Retinal pigment epithelial cell (primary cell): ENCODE results near the gene NUP93.

Experiments
- DNase-seq: peaks from one replicate; pipeline ENCODE4 v3.0.0-alpha.2; 2010; ENCODE audit warnings: low read depth
- H3K4me3 ChIP-seq: 2 replicates; pipeline ENCODE4 v1.5.1; 2011; ENCODE audit warnings: mild to moderate bottlenecking, low read length, control low read depth, moderate library complexity
- TF ChIP-seq, protein P1 (sequence below): conservative IDR thresholded peaks from 2 replicates; pipeline ENCODE4 v1.5.1; 2011; ENCODE audit warnings: low read depth, low read length, control low read depth, inconsistent platforms

The NUP93 gene

DNA sequence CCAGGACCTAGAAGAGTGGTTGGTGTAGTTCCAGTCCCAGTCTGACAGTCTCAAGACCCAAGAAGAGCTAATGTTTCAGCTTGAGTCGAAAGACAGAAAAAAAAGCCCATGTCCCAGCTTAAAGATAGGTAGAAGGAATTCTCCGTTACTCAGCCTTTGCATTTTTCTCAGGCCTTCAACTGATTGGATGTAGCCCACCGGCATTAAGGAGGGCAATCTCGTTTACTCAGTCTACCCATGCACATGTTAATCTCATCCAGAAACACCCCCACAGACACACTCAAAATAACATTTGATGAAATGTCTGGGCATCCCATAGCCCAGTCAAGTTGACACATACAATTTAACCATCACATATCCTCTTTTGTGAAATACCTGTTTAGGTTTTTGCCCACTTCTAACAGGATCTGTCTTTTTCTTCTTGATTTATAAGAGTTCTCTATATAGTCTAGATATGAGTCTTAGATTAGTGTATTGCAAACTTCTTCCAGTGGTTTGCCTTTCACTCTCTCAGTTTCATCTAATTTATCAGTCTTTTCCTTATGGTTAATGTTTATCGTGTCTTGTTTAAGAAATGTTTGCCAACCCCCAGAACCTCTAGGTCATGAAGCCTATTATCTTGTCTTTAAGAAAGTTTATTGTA lies 7.6 kb upstream of the NUP93 start:
- DNase-seq: no peak
- H3K4me3 ChIP-seq: no peak overlapping the region
- TF ChIP-seq, protein P1, sequence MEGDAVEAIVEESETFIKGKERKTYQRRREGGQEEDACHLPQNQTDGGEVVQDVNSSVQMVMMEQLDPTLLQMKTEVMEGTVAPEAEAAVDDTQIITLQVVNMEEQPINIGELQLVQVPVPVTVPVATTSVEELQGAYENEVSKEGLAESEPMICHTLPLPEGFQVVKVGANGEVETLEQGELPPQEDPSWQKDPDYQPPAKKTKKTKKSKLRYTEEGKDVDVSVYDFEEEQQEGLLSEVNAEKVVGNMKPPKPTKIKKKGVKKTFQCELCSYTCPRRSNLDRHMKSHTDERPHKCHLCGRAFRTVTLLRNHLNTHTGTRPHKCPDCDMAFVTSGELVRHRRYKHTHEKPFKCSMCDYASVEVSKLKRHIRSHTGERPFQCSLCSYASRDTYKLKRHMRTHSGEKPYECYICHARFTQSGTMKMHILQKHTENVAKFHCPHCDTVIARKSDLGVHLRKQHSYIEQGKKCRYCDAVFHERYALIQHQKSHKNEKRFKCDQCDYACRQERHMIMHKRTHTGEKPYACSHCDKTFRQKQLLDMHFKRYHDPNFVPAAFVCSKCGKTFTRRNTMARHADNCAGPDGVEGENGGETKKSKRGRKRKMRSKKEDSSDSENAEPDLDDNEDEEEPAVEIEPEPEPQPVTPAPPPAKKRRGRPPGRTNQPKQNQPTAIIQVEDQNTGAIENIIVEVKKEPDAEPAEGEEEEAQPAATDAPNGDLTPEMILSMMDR: no peak

DNA sequence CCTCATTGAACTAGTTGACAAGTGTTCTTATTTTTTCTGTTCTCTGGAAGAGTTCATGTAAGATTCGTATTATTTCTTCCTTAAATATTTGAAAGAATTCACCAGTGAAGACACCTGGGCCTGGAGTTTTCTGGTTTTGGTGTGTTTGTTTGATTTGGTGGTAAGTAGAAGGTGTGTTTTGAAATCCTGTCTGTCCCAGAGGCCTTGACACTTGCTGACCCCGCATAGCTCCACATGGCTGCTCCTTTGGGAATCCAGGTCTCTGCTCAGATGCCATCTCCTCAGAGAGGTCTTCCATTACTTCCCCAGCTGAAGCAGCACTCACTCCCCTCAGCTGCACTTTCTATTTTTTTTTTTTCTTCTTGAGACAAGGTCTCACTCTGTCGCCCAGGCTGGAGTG lies 5.7 kb upstream of the NUP93 start:
- H3K4me3 ChIP-seq: no peak overlapping the region
- TF ChIP-seq, protein P1: no peak
- no peak for DNase-seq

DNA sequence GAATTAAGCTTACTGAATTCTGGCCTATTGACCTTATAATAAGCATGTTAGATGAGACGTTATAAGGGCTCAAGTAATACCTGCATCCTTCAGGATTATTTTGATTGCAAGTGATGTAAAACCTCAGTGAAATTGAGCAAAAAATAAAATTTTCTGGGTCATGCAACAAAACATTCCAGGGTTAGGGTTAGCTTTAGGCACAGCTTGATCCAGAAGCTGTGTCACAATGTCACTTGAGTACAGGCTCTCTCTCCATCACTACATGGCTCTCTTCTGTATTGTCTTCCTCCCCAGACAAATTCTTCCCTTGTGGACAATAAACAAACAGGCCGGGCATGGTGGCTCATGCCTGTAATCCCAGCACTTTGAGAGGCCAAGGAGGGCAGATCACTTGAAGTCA lies 3.6 kb upstream of the NUP93 start:
- DNase-seq: no peak
- TF ChIP-seq, protein P1: no peak
- no peak overlapping the region for H3K4me3 ChIP-seq

DNA sequence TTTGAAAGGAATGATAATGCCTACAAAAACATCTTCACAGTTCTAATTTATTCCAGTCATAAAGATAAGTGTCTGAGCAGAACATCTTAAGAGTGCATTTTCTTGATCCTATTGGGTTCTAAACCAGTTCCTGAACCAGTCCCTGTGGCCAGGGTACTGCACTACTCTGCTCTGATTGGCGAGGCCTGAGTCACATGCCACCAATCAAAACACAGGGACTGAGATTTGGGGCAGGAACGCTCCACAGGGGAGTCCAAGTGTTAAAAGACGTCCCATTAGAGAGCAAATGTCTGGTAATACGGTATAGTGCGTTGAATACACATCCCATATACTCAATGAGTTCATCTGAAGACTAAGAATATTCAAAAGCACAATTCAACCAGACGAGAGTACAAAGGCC lies 3.0 kb upstream of the NUP93 start:
- no peak overlapping the region for H3K4me3 ChIP-seq
- DNase-seq: no peak
- TF ChIP-seq, protein P1: no peak

DNA sequence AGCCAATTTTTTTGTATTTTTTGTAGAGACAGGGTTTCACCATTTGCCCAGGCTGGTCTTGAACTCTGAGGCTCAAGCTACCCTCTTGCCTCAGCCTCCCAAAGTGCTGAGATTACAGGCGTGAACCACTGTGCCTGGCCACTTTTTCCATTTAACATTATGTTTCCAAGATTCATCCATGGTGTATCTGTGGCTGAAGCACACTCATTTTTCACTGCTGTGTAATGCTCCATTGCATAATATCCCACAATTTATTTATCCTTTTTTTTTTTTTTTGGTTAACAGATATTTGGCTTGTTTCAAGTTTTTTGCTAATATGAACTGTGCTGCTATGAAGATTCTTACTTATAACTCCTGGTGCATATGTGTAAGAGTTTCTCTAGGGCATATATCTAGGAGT lies 1.9 kb upstream of the NUP93 start:
- no peak overlapping the region for H3K4me3 ChIP-seq
- TF ChIP-seq, protein P1: no peak
- DNase-seq: no peak

DNA sequence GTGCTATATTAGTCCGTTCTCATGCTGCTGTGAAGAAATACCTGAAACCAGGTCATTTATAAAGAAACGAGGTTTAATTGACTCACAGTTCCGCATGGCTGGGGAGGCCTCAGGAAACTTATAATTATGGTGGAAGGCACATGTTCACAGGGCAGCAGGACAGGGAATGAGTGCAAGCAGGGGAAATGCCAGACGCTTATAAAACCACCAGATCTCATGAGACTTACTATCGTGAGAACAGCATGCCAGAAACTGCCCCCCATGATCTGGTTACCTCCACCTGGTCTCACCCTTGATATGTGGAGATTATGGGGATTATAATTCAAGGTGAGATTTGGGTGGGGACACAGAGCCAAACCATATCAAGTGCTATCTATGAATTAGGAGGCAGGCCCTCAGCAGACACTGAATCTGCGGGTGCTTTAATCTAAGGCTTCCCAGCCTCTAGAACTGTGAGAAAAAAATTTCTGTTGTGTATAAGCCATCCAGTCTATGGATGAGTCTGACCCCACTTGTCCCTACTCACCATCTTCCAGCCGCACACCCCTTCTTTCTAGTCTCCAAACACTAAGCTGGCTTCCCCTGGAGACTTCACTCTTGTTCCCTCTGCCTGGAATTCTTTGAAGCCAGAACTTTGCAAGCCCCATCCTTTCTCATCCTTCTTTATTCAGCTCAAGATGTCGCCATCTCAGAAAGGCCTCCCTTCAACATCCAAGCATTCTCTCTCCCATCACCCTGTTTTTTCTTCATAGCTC lies 772 bp upstream of the NUP93 start:
- DNase-seq: peak; percentile 20
- peak overlapping the region; percentile 86 for H3K4me3 ChIP-seq
- TF ChIP-seq, protein P1: no peak

DNA sequence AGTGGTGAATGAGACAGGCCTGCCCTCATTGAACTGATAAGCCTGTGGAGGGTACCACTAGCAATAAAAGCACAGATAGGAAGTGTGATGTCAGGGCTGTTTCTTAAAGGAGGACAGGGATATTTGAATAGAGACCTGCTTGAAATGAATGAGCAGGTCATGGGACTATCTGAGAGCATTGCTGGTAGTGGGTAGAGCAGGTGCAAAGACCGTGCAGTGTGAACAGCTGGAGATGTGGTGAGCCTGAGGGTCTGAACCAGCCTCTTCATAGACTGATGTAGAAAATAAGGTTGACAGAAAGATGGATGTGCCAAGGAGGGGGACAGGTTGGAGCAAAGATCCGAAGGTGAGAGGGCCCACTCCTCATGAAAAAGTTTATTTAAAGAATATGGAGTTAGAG lies 2.4 kb downstream of the NUP93 start:
- H3K4me3 ChIP-seq: no peak overlapping the region
- no peak for DNase-seq
- TF ChIP-seq, protein P1: no peak
